Superior temporal gyrus (tissue), 1 donor: ENCODE data around the gene ADGRG1.
"Not testable (repeated sequence)": the region's sequence is repeated elsewhere in the genome, so short reads cannot be mapped to it uniquely, and the experiment has no call there.

Source experiments
- DNase-seq: peaks from one replicate; pipeline ENCODE4 v3.0.0-alpha.2; 2016; ENCODE audit errors: extremely low spot score

ADGRG1 gene

DNA sequence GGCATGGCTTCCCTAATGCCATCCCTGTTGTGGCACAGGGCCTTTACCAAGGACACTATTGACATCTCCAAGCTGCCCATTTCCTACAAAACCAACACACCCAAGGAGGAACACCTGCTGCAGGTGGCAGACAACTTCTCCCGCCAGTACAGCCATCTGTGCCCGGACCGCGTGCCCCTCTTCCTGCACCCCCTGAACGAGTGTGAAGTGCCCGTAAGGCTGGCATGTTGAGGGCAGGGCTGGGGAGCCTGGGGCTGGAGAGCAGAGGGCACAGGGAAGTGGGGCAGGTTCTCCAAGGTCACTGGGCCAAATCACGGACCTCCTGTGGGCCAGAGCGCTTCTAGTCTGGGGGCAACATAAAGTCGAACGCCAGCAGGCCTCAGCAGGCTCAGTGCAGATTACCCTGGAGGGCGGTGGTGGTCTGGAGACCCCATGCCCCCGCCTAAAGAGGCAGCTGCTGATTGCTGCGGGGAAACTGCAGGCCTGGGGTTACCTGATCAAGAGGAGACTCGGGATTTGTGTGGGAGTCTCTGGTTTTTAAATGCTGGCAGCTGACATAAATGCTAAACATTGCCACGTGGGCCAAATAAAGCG, 70.5 kb downstream of the ADGRG1 start:
- no peak for DNase-seq

DNA sequence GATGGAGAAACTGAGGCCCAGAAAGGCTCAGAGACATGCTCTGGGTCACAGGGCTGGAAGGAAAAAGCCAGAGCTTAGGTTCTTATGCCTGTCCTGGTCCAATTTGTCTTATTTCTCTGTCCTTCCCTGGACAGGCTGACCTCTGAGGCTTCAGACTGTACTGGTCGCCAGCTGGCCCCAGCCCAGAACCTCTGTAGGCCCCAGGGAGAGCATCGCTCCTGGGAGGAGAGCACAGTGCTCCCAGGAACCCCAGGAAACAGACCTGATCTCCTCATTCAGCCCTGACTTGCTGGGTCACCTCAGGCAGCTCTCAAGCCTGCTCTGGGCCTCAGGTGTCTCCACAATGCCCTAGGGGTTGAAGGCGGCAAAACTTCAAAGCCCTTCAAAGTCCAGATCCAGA, 71.1 kb downstream of the ADGRG1 start:
- DNase-seq = no peak

DNA sequence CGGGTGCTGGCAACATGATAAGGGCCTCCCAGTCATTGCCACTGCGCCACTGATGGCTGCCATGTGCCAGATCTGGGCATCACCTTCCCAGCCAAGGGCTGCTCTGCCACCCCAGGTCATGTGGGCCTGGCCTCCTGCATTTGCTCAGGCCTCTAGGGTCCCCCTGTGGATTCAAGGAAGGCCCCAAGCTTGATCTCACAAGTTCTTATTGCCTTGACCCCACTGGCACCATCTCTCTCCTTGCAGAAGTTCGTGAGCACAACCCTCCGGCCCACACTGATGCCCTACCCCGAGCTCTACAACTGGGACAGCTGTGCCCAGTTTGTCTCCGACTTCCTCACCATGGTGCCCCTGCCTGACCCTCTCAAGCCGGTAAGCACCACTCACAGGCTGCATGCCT, 71.5 kb downstream of the ADGRG1 start:
- no peak for DNase-seq

DNA sequence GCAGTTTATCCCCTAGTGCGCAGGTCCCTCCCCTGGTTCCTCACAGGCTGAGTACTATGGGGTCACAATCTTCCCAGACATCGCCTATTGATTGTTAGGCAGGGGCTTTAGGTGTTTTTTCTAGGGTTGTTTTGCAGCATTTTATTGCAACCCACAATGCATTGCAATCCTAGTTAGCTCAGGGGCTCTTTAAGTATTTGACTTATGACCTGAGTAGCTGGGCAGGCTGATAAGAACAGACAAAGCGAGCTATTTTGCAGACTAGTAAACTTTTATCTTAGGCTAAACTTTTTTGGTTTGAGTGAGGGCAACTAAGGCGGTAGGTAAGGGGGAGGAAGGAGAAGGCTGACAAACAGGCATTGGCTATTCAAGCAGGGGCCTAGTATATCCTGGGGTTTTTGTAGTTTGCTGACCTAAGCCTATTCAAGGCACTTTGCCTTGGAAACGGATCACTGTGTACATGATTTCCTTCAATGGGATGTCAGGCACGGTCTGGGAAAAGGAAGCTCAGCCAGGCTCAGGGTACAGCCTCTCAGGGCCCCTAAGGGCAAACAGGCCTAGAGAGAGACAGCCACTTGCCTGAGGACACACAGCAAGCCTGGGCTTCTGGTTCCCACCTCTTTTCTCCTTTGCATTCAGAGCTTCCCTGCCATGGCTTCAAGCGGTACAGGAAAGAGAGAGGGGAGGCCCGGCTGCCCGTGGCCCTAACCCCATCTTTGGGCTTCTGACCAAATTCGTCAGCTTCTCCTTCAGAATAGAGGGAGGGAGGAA, 72.5 kb downstream of the ADGRG1 start:
- DNase-seq = no peak

DNA sequence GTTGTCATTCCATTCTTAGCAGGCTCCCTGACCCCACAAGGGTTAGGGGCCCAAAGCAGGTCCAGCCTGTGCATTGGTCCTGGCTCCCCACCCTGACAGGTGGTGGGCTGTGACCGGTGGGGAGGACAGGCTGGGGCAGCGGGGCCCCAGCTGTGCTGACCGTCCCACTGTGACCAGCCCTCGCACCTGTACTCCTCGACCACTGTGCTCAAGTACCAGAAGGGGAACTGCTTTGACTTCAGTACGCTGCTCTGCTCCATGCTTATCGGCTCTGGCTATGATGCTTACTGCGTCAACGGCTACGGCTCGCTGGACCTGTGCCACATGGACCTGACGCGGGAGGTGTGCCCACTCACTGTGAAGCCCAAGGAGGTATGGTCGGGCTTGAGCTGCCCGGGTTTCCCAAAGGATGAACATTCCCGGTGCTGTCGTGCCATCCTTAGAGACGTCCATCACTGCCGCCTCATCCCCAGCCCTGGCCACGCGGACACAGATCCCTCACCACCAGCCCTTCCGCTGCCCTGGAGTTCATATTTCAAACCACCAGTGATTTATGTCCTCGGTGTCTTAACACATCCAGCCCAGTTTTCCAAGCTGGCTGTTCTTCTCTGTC, 73.4 kb downstream of the ADGRG1 start:
- DNase-seq = no peak

DNA sequence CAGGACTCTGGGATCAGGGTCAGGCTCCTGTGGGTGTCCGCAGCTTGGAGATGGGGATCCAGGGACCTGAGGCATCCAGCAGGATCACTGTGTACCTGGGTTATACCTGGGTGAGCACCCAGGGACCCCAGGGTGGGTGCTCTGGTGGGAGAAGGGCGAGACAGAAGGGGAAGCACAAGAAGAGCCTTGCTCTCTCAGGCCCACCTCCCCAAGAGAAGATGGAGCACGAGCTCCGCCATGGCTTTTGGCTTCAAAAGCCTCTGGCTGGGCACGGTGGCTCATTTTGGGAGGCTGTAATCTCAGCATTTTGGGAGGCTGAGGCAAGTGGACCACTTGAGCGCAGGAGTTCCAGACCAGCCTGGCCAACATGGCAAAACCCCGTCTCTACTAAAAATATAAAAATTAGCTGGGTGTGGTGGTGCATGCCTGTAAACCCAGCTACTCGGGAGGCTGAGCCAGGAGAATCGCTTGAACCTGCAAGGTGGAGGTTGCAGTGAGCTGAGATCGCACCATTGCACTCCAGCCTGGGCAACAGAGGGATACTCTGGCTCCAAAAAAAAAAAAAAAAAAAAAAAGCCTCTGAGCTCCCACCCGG, 75.1 kb downstream of the ADGRG1 start:
- no peak for DNase-seq

- no peak for DNase-seq
Observed at GRCh38 chr16:57704011-57704904, 75.8 kb downstream of the ADGRG1 start.

DNA sequence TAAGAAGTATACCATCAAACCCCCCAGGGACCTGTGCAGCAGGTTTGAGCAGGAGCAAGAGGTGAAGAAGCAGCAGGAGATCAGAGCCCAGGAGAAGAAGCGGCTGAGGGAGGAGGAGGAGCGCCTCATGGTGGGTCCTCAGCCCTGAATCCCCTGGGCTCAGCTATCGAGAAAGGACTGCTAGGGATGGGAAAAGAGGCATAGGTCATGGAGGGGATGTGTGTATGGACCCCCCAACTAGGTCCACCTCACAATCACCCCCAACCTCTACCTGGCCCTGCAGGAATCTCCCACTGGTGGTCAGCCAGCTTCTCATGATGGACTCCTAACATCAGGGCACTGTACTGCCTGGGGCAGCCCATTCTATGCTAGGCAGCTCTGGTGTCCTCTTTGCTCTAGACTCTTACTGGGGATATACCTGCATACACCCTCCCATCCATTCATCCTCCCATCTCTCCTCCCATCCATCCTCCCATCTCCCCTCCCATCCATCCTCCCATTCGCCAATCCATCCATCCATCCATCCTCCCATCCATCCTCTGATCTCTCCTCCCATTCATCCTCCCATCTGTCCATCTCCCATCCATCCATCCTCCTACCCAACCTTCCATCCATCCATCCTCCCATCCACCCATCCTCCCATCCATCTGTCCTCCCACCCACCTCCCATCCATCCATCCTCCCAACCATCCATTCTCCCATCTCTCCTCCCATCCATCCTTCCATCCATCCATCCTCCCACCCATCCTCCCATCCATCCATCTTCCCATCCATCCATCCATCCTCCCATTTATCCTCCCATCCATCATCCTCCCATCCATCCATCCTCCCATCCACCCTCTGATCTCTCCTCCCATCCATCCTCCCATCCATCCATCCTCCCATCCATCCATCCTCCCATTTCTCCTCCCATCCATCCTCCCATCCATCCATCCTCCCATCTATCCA, 76.7 kb downstream of the ADGRG1 start:
- DNase-seq = no peak

DNA sequence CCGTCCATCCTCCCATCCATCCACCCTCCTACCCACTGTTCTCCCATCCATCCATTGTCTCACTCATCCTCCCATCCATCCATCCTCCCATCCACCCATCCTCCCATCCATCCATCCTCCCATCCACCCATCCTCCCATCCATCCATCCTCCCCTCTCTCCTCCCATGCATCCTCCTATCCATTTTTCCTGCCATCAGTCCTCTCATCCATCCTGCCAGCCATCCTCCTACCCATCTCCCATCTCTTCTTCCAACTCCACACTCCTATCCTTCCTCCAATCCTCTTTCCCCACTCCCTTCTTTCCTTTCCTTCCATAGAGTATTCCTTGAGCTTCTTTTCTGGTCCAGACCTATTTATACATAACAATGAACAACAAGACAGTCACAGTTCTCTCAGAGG, 78.3 kb downstream of the ADGRG1 start:
- DNase-seq = no peak

DNA sequence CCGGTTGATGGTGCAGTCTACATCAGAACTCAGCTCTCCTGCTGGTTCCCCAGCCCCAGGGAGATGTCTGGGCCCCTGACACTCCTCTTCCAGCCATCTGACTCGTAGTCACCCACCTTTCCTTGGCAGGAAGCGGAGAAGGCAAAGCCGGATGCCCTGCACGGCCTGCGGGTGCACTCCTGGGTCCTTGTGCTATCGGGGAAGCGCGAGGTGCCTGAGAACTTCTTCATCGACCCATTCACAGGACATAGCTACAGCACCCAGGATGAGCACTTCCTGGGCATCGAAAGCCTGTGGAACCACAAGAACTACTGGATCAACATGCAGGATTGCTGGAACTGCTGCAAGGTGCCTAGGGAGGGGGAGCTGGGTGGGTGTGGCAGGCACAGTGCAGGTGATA, 78.9 kb downstream of the ADGRG1 start:
- no peak for DNase-seq

DNA sequence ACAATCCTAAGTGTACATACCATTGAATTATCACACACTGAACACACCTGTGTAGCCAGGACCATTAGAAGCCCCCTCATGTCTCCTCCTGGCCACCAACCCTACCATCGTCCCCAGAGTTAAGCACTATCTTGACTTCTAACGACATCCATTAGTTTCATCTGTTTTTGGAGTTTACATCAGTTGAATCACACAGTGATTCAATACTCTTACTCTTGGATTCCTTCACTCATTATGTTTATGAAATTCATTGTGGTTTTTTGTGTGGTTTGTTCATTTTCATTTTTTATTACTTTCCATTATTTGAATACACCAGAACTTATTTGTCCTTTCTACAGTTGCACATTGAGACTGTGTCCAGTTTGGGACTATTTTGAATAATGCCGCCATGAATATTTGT, 79.7 kb downstream of the ADGRG1 start:
- no peak for DNase-seq

DNA sequence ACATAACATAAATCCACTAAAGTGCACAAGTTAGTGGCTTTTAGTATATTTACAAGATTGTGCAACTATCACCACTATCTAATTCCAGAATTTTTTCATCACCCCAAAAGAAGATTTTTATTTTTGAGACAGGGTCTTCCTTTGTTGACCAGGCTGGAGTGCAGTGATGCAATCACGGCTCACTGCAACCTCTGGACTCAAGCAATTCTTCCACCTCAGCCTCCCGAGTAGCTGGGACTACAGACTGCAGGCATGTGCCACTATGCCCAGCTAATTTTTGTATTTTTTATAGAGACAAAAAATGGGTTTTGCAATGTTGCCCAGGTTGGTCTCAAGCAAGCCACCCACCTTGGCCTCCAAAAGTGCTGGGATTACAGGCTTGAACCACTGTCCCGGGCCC, 81.2 kb downstream of the ADGRG1 start:
- DNase-seq = no peak

- no peak for DNase-seq
Observed at GRCh38 chr16:57711346-57711745, 82.9 kb downstream of the ADGRG1 start.

DNA sequence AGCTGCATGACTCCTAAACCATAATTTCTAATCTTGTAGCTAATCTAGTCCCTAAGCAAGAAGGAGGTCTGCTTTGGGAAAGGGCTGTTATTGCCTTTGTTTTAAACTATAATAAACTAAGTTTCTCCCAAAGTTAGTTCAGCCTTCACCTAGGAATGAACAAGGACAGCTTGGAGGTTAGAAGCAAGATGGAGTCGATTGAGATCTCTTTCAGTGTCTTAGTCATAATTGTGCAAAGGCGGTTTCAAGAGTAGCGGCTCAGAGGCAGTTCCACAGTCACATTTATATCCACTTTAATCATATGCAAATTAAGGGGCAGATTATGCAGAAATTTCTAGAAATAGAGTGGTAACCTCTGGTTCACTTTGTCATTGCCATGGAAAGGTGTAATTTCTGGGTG, 83.6 kb downstream of the ADGRG1 start:
- DNase-seq = no peak

GRCh38 chr16:57712569-57712968, 84.1 kb downstream of the ADGRG1 start:
- not testable (repeated sequence) for DNase-seq

- DNase-seq = no peak
Observed at GRCh38 chr16:57713596-57713995, 85.2 kb downstream of the ADGRG1 start.

DNA sequence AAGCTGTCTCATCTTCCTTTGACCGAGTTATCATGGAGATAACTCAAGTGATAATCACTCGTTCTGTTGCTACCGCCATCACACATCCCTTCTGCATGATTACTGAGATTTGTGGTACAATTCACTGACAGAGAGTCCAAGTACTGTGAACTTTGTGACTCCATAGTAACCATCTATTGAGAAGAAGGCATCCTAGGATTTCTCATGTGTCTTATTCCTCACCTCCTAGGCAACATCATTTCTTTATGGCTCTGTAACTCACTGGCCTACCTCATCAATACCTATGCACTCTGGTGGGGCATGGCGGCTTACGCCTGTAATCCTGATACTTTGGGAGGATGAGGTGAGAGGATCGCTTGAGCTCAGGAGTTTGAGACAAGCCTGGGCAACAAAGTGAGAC, 85.6 kb downstream of the ADGRG1 start:
- DNase-seq = no peak
